Common myeloid progenitor, CD34-positive (primary cell): ENCODE measurements around the gene CASP10.

ENCODE experiments used
- CTCF ChIA-PET: fragments of 350-600 bp; sonication (Branson Sonifier 250); formaldehyde crosslinking; loops from one replicate; lab custom pipeline; 2021; ENCODE audit warnings: antibody characterized with exemption; lab: Charles Lee
- POLR2A ChIA-PET: fragments of 350-600 bp; sonication (Branson Sonifier 250); formaldehyde crosslinking; loops from one replicate; lab custom pipeline; 2021; ENCODE audit warnings: antibody characterized with exemption; lab: Charles Lee
- DNase-seq, 3 donors: peaks; one replicate each; pipeline versions ENCODE4 v3.0.0 to v3.0.0-alpha.2; 2013
- H3K27ac ChIP-seq, 2 experiments: 1 replicate in 1 of 2; 2 replicates in 1 of 2; pipeline ENCODE4 v1.7.0; 2013; ENCODE audit warnings: inconsistent platforms in 2 of 2, low read length in 2 of 2, mild to moderate bottlenecking in 2 of 2, low read depth in 1 of 2, moderate library complexity in 1 of 2; ENCODE audit not compliant: severe bottlenecking in 2 of 2, insufficient read depth in 1 of 2, poor library complexity in 1 of 2
- H3K27me3 ChIP-seq, 5 experiments: replicated peaks in 2 of 5; 1 replicate in 3 of 5; 2 replicates in 2 of 5; pipeline versions ENCODE4 v1.6.1 to v1.7.0; 2013; ENCODE audit warnings: low read length in 4 of 5, mild to moderate bottlenecking in 2 of 5, moderate library complexity in 2 of 5, inconsistent platforms in 1 of 5; ENCODE audit not compliant: insufficient read depth in 5 of 5, control insufficient read depth in 4 of 5
- H3K36me3 ChIP-seq, 4 experiments: 1 replicate in 2 of 4; 2 replicates in 2 of 4; pipeline versions ENCODE4 v1.6.1 to v1.7.0; 2013; ENCODE audit warnings: low read length in 3 of 4, control low read depth in 1 of 4, mild to moderate bottlenecking in 1 of 4; ENCODE audit not compliant: control insufficient read depth in 4 of 4, insufficient read depth in 4 of 4
- H3K4me1 ChIP-seq, 4 experiments: 1 replicate in 3 of 4; 2 replicates in 1 of 4; pipeline versions ENCODE4 v1.6.1 to v1.7.1; 2013; ENCODE audit warnings: low read length in 3 of 4, mild to moderate bottlenecking in 3 of 4, control low read depth in 1 of 4, inconsistent platforms in 1 of 4, moderate library complexity in 1 of 4; ENCODE audit not compliant: control insufficient read depth in 4 of 4, insufficient read depth in 4 of 4; ENCODE audit errors: control extremely low read depth in 1 of 4
- H3K4me3 ChIP-seq, 7 experiments: 1 replicate in 4 of 7; 2 replicates in 3 of 7; pipeline versions ENCODE4 v1.5.1 to v1.7.0; 2013; ENCODE audit warnings: mild to moderate bottlenecking in 7 of 7, low read length in 6 of 7, moderate library complexity in 6 of 7, inconsistent platforms in 2 of 7, low read depth in 2 of 7, control low read depth in 1 of 7; ENCODE audit not compliant: insufficient read depth in 4 of 7, control insufficient read depth in 1 of 7; ENCODE audit errors: extremely low read depth in 1 of 7
- H3K9me3 ChIP-seq, 5 experiments: 1 replicate in 4 of 5; 2 replicates in 1 of 5; pipeline versions ENCODE4 v1.6.1 to v1.7.1; 2013; ENCODE audit warnings: low read length in 4 of 5, mild to moderate bottlenecking in 2 of 5, inconsistent platforms in 1 of 5, low read depth in 1 of 5, moderate library complexity in 1 of 5; ENCODE audit not compliant: control insufficient read depth in 4 of 5, insufficient read depth in 2 of 5; ENCODE audit errors: control extremely low read depth in 1 of 5
- WGBS: methylation state at CpG from one replicate; pipeline ENCODE4 v1.1.5; 2013; ENCODE audit not compliant: insufficient coverage; 5-methylcytosine and 5-hydroxymethylcytosine counted together

Gene CASP10

DNA sequence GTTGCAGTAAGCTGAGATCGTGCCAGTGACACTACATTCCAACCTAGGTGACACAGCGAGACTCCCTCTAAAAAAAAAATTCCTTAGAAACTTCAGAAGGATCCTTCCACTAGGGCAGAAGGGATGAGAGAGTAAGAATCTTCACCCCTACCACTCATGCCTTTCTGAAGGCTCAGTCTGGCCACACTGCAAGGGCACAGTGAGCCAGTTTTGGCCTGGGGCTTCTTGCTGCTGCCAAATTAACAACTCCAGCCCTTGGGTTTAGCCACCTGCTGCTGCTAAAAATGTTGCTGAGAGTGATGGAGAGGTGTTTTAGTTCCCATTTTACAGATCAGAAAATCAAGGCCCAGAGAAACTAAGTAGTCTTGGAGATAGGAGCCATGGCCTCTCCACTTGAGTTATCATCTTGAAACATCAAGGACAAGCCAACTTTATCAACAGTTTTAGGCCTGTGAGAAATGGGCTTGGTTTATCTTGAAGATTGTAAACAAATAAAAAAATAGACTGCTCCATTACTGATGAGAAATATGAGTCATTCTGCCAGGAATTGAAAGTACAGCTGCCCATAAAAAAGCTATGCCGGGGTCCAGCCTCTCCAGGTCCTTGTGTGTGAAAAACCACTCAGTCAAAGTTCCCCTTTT is 45.5 kb downstream of the CASP10 start:
- POLR2A ChIA-PET: interaction anchor here (0.7 kb wide), 2 partner anchors 544 to 559 kb away, joined by 3 read pairs; no protein-coding TSS in a partner anchor
- 0% methylated on average over 1 of the region's 3 CpGs for WGBS

DNA sequence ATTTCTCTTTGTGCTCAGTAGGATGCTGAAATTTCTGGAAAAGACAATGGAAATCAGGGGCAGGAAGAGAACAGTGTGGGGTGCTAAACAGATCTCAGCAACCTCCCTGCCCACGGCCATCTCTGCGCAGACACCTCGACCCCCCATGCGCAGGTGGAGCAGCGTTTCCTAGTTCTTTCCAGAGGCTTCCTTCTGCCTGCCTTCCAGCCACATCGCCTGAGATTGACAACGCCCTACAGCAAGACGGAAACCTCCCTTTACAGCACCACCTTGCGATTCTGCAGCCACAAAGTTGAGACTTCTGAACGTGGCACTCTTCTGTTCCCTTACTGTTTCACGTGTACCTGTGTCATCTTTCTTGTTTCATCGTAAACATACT is 46.0 kb downstream of the CASP10 start:
- 8% methylated on average over 11 of the region's 12 CpGs for WGBS
- CTCF ChIA-PET: interaction anchor here (1.3 to 4.4 kb wide), 7 partner anchors 9 to 327 kb away, joined by 4 to 21 read pairs (median 7); partner anchors contain the start of gene CASP10
- H3K4me1 ChIP-seq: peaks cover 16 to 44% (median 35%) of the 10 kb centered on the region in 4 experiments
- H3K36me3 ChIP-seq: no peaks in the 10 kb centered on the region
- POLR2A ChIA-PET: interaction anchor here (0.7 kb wide), 1 partner anchor 543 kb away, joined by 3 read pairs; no protein-coding TSS in a partner anchor
- peak overlapping the region in 5 of 7 experiments; percentile 17 to 74 (median 44) for H3K4me3 ChIP-seq
- H3K27me3 ChIP-seq: no peaks in the 10 kb centered on the region
- peak overlapping the region in 1 of 2 experiments; percentile 16 for H3K27ac ChIP-seq
- no peaks in the 10 kb centered on the region for H3K9me3 ChIP-seq
- peak in 2 of 3 donors; percentile 58 to 66 for DNase-seq

More for the DNA sequence above, 45.5 kb downstream of the CASP10 start:
- peak overlapping the region in 1 of 2 experiments; percentile 16 for H3K27ac ChIP-seq
- CTCF ChIA-PET: interaction anchor here (2.2 to 4.4 kb wide), 3 partner anchors 9 to 45 kb away, joined by 7 to 20 read pairs (median 13); partner anchors contain the start of gene CASP10
- H3K9me3 ChIP-seq: no peaks in the 10 kb centered on the region
- H3K27me3 ChIP-seq: no peaks in the 10 kb centered on the region
- peak overlapping the region in 5 of 7 experiments; percentile 17 to 74 (median 44) for H3K4me3 ChIP-seq
- peaks cover 16 to 44% (median 34%) of the 10 kb centered on the region in 4 experiments for H3K4me1 ChIP-seq
- H3K36me3 ChIP-seq: no peaks in the 10 kb centered on the region
- DNase-seq: peak in 2 of 3 donors; percentile 84

DNA sequence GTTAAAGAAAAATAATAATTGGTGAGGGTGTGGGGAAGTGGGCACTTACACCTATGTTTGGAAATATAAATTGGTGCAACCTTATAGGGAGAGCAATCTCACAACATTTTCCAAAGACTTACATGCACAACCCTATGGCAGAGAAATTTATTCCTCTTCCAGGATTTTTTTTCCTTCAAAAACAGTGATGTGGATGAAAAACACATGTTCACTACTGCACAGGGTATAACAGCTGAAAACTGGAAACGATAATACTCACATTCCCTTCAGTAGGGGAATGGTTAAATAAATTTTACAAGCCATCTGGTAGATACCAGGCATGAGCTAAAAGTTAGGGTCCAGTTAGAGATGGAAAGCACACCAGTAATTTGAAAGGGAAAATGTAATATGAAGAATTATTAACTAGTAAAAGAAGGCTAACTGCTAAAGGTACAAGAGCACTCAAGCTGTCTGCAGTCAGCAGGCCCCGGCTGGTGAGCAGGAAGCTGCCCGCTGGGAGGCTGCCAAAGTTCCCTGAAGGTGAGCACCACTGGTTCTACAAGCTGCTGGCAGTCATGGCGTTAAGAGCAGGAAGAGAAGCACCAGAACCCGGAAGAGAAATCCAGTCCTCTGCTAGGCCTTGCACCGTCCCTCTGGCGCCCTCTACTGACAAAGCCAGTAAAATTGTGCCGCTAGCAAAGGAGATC is 49.0 kb downstream of the CASP10 start:
- ChIA-PET CTCF (interaction anchor here (0.6 to 3.3 kb wide), 43 partner anchors 10 to 339 kb away, joined by 3 to 80 read pairs (median 5); partner anchors contain the start of genes CASP10, CASP8, CFLAR and ORC2), POLR2A (interaction anchor here (0.6 to 3.0 kb wide), 8 partner anchors 12 to 176 kb away, joined by 3 to 14 read pairs (median 4); partner anchors contain the start of gene CASP10)
- Histone ChIP-seq H3K27me3 (no peaks in the 10 kb centered on the region), H3K9me3 (no peaks in the 10 kb centered on the region), H3K36me3 (no peaks in the 10 kb centered on the region), H3K4me1 (peaks cover 31 to 73% (median 57%) of the 10 kb centered on the region in 4 experiments), H3K27ac (peak overlapping the region in 1 of 2 experiments; percentile 62), H3K4me3 (peak overlapping the region in 3 of 7 experiments; percentile 4 to 53 (median 35))
- 0% methylated on average over 6 of the region's 8 CpGs for WGBS
- DNase-seq: peak; percentile 96 to 97 (median 97)

DNA sequence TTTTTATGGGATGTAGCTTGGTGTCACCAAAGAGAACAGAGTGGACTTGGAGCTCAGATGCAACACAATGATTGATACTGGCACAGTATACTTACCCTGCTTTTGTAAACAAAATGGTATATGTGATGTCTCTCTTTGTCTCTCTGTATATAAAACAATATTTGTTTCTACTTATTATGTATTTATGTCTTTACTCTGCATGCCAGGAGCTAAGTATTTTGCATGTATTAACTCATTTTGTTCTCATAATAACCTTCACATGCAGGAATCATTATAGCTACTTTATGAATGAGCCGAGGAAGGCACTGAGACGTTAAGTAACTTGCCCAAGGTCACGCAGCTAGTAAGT is 49.5 kb downstream of the CASP10 start:
- Histone ChIP-seq H3K4me1 (peaks cover 31 to 78% (median 59%) of the 10 kb centered on the region in 4 experiments), H3K9me3 (no peaks in the 10 kb centered on the region), H3K4me3 (peak overlapping the region in 5 of 7 experiments; percentile 4 to 97 (median 89)), H3K27me3 (no peaks in the 10 kb centered on the region), H3K36me3 (no peaks in the 10 kb centered on the region), H3K27ac (peak overlapping the region in 1 of 2 experiments; percentile 62)
- CTCF ChIA-PET: interaction anchor here (0.6 to 3.3 kb wide), 43 partner anchors 11 to 340 kb away, joined by 3 to 80 read pairs (median 5); partner anchors contain the start of genes CASP10, CASP8, CFLAR and ORC2
- no peak for DNase-seq
- 44% methylated on average over 3 of the region's 3 CpGs for WGBS
- POLR2A ChIA-PET: interaction anchor here (0.6 to 3.0 kb wide), 7 partner anchors 12 to 163 kb away, joined by 3 to 14 read pairs (median 4); partner anchors contain the start of gene CASP10

DNA sequence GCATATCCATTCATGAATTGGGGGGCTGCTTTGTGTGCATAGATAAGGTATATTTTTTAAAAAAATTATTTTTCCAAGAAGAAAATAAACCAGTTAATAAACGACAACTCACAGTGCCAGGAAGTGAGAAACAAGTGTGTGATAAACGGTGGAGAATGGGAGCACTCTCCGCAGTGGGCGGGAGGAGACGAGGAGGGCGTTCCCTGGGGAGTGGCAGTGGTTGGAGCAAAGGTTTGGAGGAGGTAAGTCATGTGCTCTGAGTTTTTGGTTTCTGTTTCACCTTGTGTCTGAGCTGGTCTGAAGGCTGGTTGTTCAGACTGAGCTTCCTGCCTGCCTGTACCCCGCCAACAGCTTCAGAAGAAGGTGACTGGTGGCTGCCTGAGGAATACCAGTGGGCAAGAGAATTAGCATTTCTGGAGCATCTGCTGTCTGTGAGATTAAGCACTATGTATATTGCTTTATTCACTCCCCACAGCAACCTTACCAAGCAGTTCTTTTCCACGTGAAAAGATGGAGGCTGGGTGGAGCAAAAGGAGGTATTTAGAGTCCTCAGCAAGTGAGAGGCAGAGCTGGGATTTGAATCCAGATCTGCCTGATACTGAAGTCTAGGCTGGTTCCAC is 50.4 kb downstream of the CASP10 start:
- POLR2A ChIA-PET: interaction anchor here (1.1 to 3.0 kb wide), 4 partner anchors 20 to 51 kb away, joined by 3 to 14 read pairs (median 6); partner anchors contain the start of gene CASP10
- H3K4me3 ChIP-seq: peak overlapping the region; percentile 69 to 97 (median 86)
- no peaks in the 10 kb centered on the region for H3K27me3 ChIP-seq
- H3K27ac ChIP-seq: peak overlapping the region; percentile 43 to 91
- no peaks in the 10 kb centered on the region for H3K9me3 ChIP-seq
- H3K4me1 ChIP-seq: peaks cover 36 to 84% (median 66%) of the 10 kb centered on the region in 4 experiments
- H3K36me3 ChIP-seq: peaks cover 0 to 4% (median 0%) of the 10 kb centered on the region in 4 experiments
- WGBS: 0% methylated on average over 5 of the region's 8 CpGs
- CTCF ChIA-PET: interaction anchor here (0.9 to 3.3 kb wide), 23 partner anchors 9 to 553 kb away, joined by 3 to 80 read pairs (median 12); partner anchors contain the start of genes CASP10, CASP8, CFLAR and ORC2
- peak; percentile 93 to 97 (median 96) for DNase-seq
